IMR-90 (cell line): Measurements from ENCODE around the gene BFSP1. TPM values are rescaled to one million over a fixed set of nuclear protein-coding genes. Genes with fewer than 3 reads are reported as not detected.

ENCODE experiments used
- ATAC-seq: fragments of 200-7000 bp; cut with Tn5 transposase; 2 replicates; pipeline ENCODE4 v1.9.1; 2020; ENCODE audit warnings: low read depth, mild to moderate bottlenecking, moderate library complexity
- BruUV-seq: library from RNA; stranded (reverse); fragments of 400-500 nt; replicated peaks from 2 replicates; lab custom pipeline; 2021; lab: Mats Ljungman, UMichigan
- CTCF ChIA-PET: fragments of 300-600 bp; formaldehyde crosslinking; extraction: SDS; loops from one replicate; lab custom pipeline; 2021; ENCODE audit warnings: antibody characterized with exemption; lab: Yijun Ruan, JAX
- POLR2A ChIA-PET: fragments of 300-600 bp; sonication (Branson Sonifier 250); formaldehyde crosslinking; loops from one replicate; lab custom pipeline; 2022; ENCODE audit warnings: antibody characterized with exemption; ENCODE audit not compliant: unreplicated experiment; lab: Charles Lee
- DNase-seq: peaks from one replicate; pipeline ENCODE4 v3.0.0; 2013
- H2AFZ ChIP-seq: replicated peaks from 2 replicates; pipeline ENCODE3; 2013; ENCODE audit warnings: low read length, mild to moderate bottlenecking; ENCODE audit not compliant: poor library complexity
- H2AK5ac ChIP-seq: 2 replicates; pipeline ENCODE4 v1.6.1; 2013; ENCODE audit warnings: low read depth, low read length, inconsistent platforms
- H2AK9ac ChIP-seq: replicated peaks from 2 replicates; pipeline ENCODE3; 2013; ENCODE audit warnings: mild to moderate bottlenecking, low read depth, low read length, moderate library complexity; ENCODE audit not compliant: poor library complexity
- H2BK120ac ChIP-seq: 2 replicates; pipeline ENCODE4 v1.6.1; 2013; ENCODE audit warnings: low read depth, low read length, inconsistent platforms
- H2BK15ac ChIP-seq: 3 replicates; pipeline ENCODE4 v1.6.1; 2013; ENCODE audit warnings: low read depth, low read length, inconsistent platforms
- H2BK20ac ChIP-seq: 2 replicates; pipeline ENCODE4 v1.6.1; 2013; ENCODE audit warnings: low read depth, mild to moderate bottlenecking, inconsistent platforms, low read length, moderate library complexity
- H2BK5ac ChIP-seq: 2 replicates; pipeline ENCODE4 v1.6.1; 2013; ENCODE audit warnings: mild to moderate bottlenecking, low read depth, low read length, inconsistent platforms; ENCODE audit not compliant: poor library complexity, severe bottlenecking
- H3K14ac ChIP-seq: replicated peaks from 2 replicates; pipeline ENCODE4 v1.6.1; 2013; ENCODE audit warnings: low read depth, low read length, inconsistent platforms
- H3K18ac ChIP-seq: 2 replicates; pipeline ENCODE4 v1.6.1; 2013; ENCODE audit warnings: low read depth, low read length, control low read depth
- H3K23ac ChIP-seq: 2 replicates; pipeline ENCODE4 v1.6.1; 2013; ENCODE audit warnings: low read depth, low read length, inconsistent platforms
- H3K27ac ChIP-seq: 2 replicates; pipeline ENCODE4 v1.5.1; 2013; ENCODE audit warnings: mild to moderate bottlenecking, control low read depth, low read length; ENCODE audit not compliant: insufficient read depth
- H3K27me3 ChIP-seq: 2 replicates; pipeline ENCODE4 v1.6.1; 2013; ENCODE audit warnings: low read length; ENCODE audit not compliant: control insufficient read depth, insufficient read depth
- H3K36me3 ChIP-seq: 2 replicates; pipeline ENCODE4 v1.6.1; 2013; ENCODE audit warnings: low read length, mixed read lengths; ENCODE audit not compliant: control insufficient read depth, insufficient read depth
- H3K4ac ChIP-seq: 2 replicates; pipeline ENCODE4 v1.6.1; 2013; ENCODE audit warnings: low read depth, low read length, inconsistent platforms
- H3K4me1 ChIP-seq: 2 replicates; pipeline ENCODE4 v1.6.1; 2013; ENCODE audit warnings: low read length, mixed read lengths; ENCODE audit not compliant: control insufficient read depth, insufficient read depth
- H3K4me2 ChIP-seq: 2 replicates; pipeline ENCODE4 v1.6.1; 2013; ENCODE audit warnings: low read depth, mild to moderate bottlenecking, control low read depth, low read length, moderate library complexity
- H3K4me3 ChIP-seq: 2 replicates; pipeline ENCODE4 v1.5.1; 2013; ENCODE audit warnings: low read depth, mild to moderate bottlenecking, control low read depth, low read length, moderate library complexity; ENCODE audit not compliant: insufficient read depth
- H3K56ac ChIP-seq: 2 replicates; pipeline ENCODE4 v1.6.1; 2013; ENCODE audit warnings: low read length, inconsistent platforms; ENCODE audit not compliant: insufficient read depth; ENCODE audit errors: extremely low read depth
- H3K79me1 ChIP-seq, 2 experiments: 2 replicates each; pipeline ENCODE4 v1.6.1; 2013; ENCODE audit warnings: low read length in 2 of 2, inconsistent platforms in 1 of 2, low read depth in 1 of 2
- H3K9ac ChIP-seq: 2 replicates; pipeline ENCODE4 v1.6.1; 2013; ENCODE audit warnings: low read depth, low read length, control low read depth
- H3K9me1 ChIP-seq: 2 replicates; pipeline ENCODE4 v1.6.1; 2013; ENCODE audit warnings: low read length, inconsistent platforms; ENCODE audit not compliant: insufficient read depth
- H3K9me3 ChIP-seq: 2 replicates; pipeline ENCODE4 v1.6.1; 2013; ENCODE audit warnings: low read length; ENCODE audit not compliant: control insufficient read depth, insufficient read depth
- H4K20me1 ChIP-seq: 2 replicates; pipeline ENCODE4 v1.6.1; 2013; ENCODE audit warnings: low read length, inconsistent platforms; ENCODE audit not compliant: insufficient read depth
- H4K5ac ChIP-seq: 2 replicates; pipeline ENCODE4 v1.6.1; 2013; ENCODE audit warnings: mild to moderate bottlenecking, low read depth, low read length, control low read depth
- H4K8ac ChIP-seq, 2 experiments: 2 replicates each; pipeline ENCODE4 v1.6.1; 2013; ENCODE audit warnings: low read depth in 2 of 2, low read length in 2 of 2, control low read depth in 1 of 2, inconsistent platforms in 1 of 2
- H4K91ac ChIP-seq: 2 replicates; pipeline ENCODE4 v1.6.1; 2013; ENCODE audit warnings: low read depth, low read length, inconsistent platforms; ENCODE audit not compliant: insufficient read depth
- BHLHE40 ChIP-seq: fragments of 150-350 bp; IDR thresholded peaks from 2 replicates; pipeline ENCODE4 v1.6.1; 2016; ENCODE audit warnings: mild to moderate bottlenecking, low read depth, low read length
- CHD1 ChIP-seq: IDR thresholded peaks from 2 replicates; pipeline ENCODE4 v1.6.1; 2012; ENCODE audit warnings: low read depth, low read length, improper control_type of control experiment
- FOS ChIP-seq: fragments of 150-350 bp; IDR thresholded peaks from 2 replicates; pipeline ENCODE4 v1.6.1; 2016; ENCODE audit warnings: low read depth, low read length
- MXI1 ChIP-seq: IDR thresholded peaks from 2 replicates; pipeline ENCODE4 v1.6.1; 2012; ENCODE audit warnings: low read depth, mild to moderate bottlenecking, low read length, moderate library complexity, borderline replicate concordance
- NFE2L2 ChIP-seq: fragments of 150-350 bp; IDR thresholded peaks from 2 replicates; pipeline ENCODE4 v1.6.1; 2016; ENCODE audit warnings: low read depth, mild to moderate bottlenecking, low read length
- RAD21 ChIP-seq: IDR thresholded peaks from 2 replicates; pipeline ENCODE4 v1.6.1; 2012; ENCODE audit warnings: low read length, improper control_type of control experiment
- RCOR1 ChIP-seq: IDR thresholded peaks from 2 replicates; pipeline ENCODE4 v1.6.1; 2012; ENCODE audit warnings: mild to moderate bottlenecking, low read length, improper control_type of control experiment; ENCODE audit not compliant: insufficient replicate concordance
- WGBS, 2 experiments: methylation state at CpG; one replicate each; pipeline versions ENCODE4 v1.1.5 to v1.1.7; 2013; ENCODE audit warnings: missing lambda C conversion rate in 2 of 2; ENCODE audit not compliant: insufficient read length in 1 of 2; ENCODE audit errors: extremely low coverage in 2 of 2; 5-methylcytosine and 5-hydroxymethylcytosine counted together
- dilution Hi-C: fragments of 300-500 bp; cut with HindIII; formaldehyde crosslinking; loops from one replicate; pipeline ENCODE4 v1.14.3; 2018; ENCODE audit warnings: low sequenced_read_pairs; ENCODE audit not compliant: unreplicated experiment
- in situ Hi-C: fragments of 300-500 bp; cut with MboI; formaldehyde crosslinking; loops from 3 replicates; pipeline ENCODE4 v1.14.3; 2019; ENCODE audit warnings: low sequenced_read_pairs, inconsistent platforms, mixed read lengths
- intact Hi-C: fragments of 100-400 bp; cut with micrococcal nuclease; formaldehyde crosslinking; loops from 2 replicates; pipeline ENCODE4 v1.10.0; 2022
- polyA plus RNA-seq, 3 experiments: library from polyadenylated mRNA; depleted of rRNA; stranded (reverse); fragments of >200 nt; gene quantifications; 2 replicates each; pipeline ENCODE4 v1.2.3, GENCODE V29; 2012; ENCODE audit warnings: low replicate concordance in 1 of 3
- total RNA-seq: library from RNA; depleted of rRNA; stranded (reverse); fragments of >200 nt; gene quantifications from 2 replicates; pipeline ENCODE4 v1.2.3, GENCODE V29; 2012

Gene BFSP1
- total and polyA plus RNA-seq, 2 of the 4 experiments (the other 2 are of a cell fraction), result 1.1 to 2.0 TPM

GRCh38 chr20:17504066-17504897, 26.9 kb downstream of the BFSP1 start:
- Histone ChIP-seq H2BK20ac (no peak overlapping the region), H3K27me3 (peaks cover 8% of the 10 kb centered on the region; the same call in 1 of the 2 replicates), H2AK5ac (no peak overlapping the region), H3K79me1 (no peaks in the 10 kb centered on the region), H3K9me1 (no peaks in the 10 kb centered on the region), H3K36me3 (no peaks in the 10 kb centered on the region), H3K9ac (no peak overlapping the region; the same call in 1 of the 2 replicates), H2BK120ac (no peak overlapping the region), H3K14ac (no peak overlapping the region), H3K56ac (no peak overlapping the region), H3K18ac (no peak overlapping the region), H3K4me3 (no peak overlapping the region), H3K4me1 (peaks cover 4% of the 10 kb centered on the region; the same call in 1 of the 2 replicates), H3K4me2 (peak overlapping the region; percentile 82), H4K8ac (no peak overlapping the region), H3K23ac (no peak overlapping the region), H2AK9ac (no peak overlapping the region), H4K20me1 (no peaks in the 10 kb centered on the region), H4K91ac (no peak overlapping the region), H3K27ac (no peak overlapping the region), H3K9me3 (no peaks in the 10 kb centered on the region), H2BK15ac (no peak overlapping the region), H2BK5ac (no peak overlapping the region), H2AFZ (peak overlapping the region; percentile 6), H4K5ac (no peak overlapping the region), H3K4ac (no peak overlapping the region)
- DNase-seq (no peak), ATAC-seq (peak; percentile 18)
- POLR2A ChIA-PET, result no interaction called here
- in situ Hi-C loops (loop anchor here (10.0 kb wide), 1 partner anchor 771 kb away; no protein-coding TSS in a partner anchor), intact Hi-C loops (loop anchor here (2.0 to 10.0 kb wide), 2 partner anchors 111 to 493 kb away; no protein-coding TSS in a partner anchor), dilution Hi-C loops (no loop called here)
- 60% methylated on average over 10 of the region's 23 CpGs; no CpG with 5 or more reads in 1 of the 2 experiments for WGBS, 2 experiments
- no peak for TF ChIP-seq MXI1
- no peak for TF ChIP-seq FOS
- no peak for TF ChIP-seq NFE2L2
- no peak for TF ChIP-seq CHD1
- no peak for TF ChIP-seq BHLHE40
- no peak for TF ChIP-seq RAD21
- TF ChIP-seq RCOR1, result no peak
- CTCF ChIA-PET, result interaction anchor here (0.6 to 1.2 kb wide), 8 partner anchors 10 to 936 kb away, joined by 3 to 8 read pairs (median 3); partner anchors contain the start of gene OVOL2
- no TSS peak for BruUV-seq
